SKM-1 (cell line): ENCODE measurements around the gene TBC1D19.

Source experiments
- DNase-seq: peaks from one replicate; lab custom pipeline; 2025; ENCODE audit not compliant: unreplicated experiment; lab: John Stamatoyannopoulos, UW

The TBC1D19 gene

GRCh38 chr4:26779674-26780073 lies 195.8 kb downstream of the TBC1D19 start:
- no peak for DNase-seq

GRCh38 chr4:26780539-26780938 lies 196.7 kb downstream of the TBC1D19 start:
- peak; percentile 34 for DNase-seq

GRCh38 chr4:26782168-26782829 lies 198.4 kb downstream of the TBC1D19 start:
- DNase-seq, result no peak

GRCh38 chr4:26782830-26783202 lies 198.9 kb downstream of the TBC1D19 start:
- no peak for DNase-seq

- DNase-seq, result no peak
Measured at GRCh38 chr4:26784207-26784865, 200.5 kb downstream of the TBC1D19 start.

- DNase-seq, result no peak
Measured at GRCh38 chr4:26785312-26785711, 201.4 kb downstream of the TBC1D19 start.

GRCh38 chr4:26785810-26786209 lies 201.9 kb downstream of the TBC1D19 start:
- no peak for DNase-seq

GRCh38 chr4:26786916-26787315 lies 203.0 kb downstream of the TBC1D19 start:
- DNase-seq, result no peak

- DNase-seq, result no peak
Measured at GRCh38 chr4:26787461-26788340, 203.8 kb downstream of the TBC1D19 start.

GRCh38 chr4:26788341-26788733 lies 204.5 kb downstream of the TBC1D19 start:
- DNase-seq, result no peak

GRCh38 chr4:26789208-26789607 lies 205.3 kb downstream of the TBC1D19 start:
- no peak for DNase-seq

GRCh38 chr4:26791346-26791745 lies 207.5 kb downstream of the TBC1D19 start:
- no peak for DNase-seq

GRCh38 chr4:26792639-26793038 lies 208.8 kb downstream of the TBC1D19 start:
- DNase-seq, result no peak

- no peak for DNase-seq
Measured at GRCh38 chr4:26793735-26794134, 209.9 kb downstream of the TBC1D19 start.

GRCh38 chr4:26796081-26796480 lies 212.2 kb downstream of the TBC1D19 start:
- DNase-seq, result no peak

GRCh38 chr4:26802790-26803189 lies 218.9 kb downstream of the TBC1D19 start:
- DNase-seq, result no peak

GRCh38 chr4:26803211-26803861 lies 219.5 kb downstream of the TBC1D19 start:
- no peak for DNase-seq

- no peak for DNase-seq
Measured at GRCh38 chr4:26804451-26804850, 220.6 kb downstream of the TBC1D19 start.

GRCh38 chr4:26804925-26805324 lies 221.0 kb downstream of the TBC1D19 start:
- no peak for DNase-seq
